IMR-90 (cell line): Measurements from ENCODE around the gene RAPGEF5. TPM values are rescaled to one million over a fixed set of nuclear protein-coding genes. Genes with fewer than 3 reads are reported as not detected.

Experiments used
- ATAC-seq: fragments of 200-7000 bp; cut with Tn5 transposase; 2 replicates; pipeline ENCODE4 v1.9.1; 2020; ENCODE audit warnings: low read depth, mild to moderate bottlenecking, moderate library complexity
- BruUV-seq: library from RNA; stranded (reverse); fragments of 400-500 nt; replicated peaks from 2 replicates; lab custom pipeline; 2021; lab: Mats Ljungman, UMichigan
- CTCF ChIA-PET: fragments of 300-600 bp; formaldehyde crosslinking; extraction: SDS; loops from one replicate; lab custom pipeline; 2021; ENCODE audit warnings: antibody characterized with exemption; lab: Yijun Ruan, JAX
- POLR2A ChIA-PET: fragments of 300-600 bp; sonication (Branson Sonifier 250); formaldehyde crosslinking; loops from one replicate; lab custom pipeline; 2022; ENCODE audit warnings: antibody characterized with exemption; ENCODE audit not compliant: unreplicated experiment; lab: Charles Lee
- DNase-seq: peaks from one replicate; pipeline ENCODE4 v3.0.0; 2013
- H2AFZ ChIP-seq: replicated peaks from 2 replicates; pipeline ENCODE3; 2013; ENCODE audit warnings: low read length, mild to moderate bottlenecking; ENCODE audit not compliant: poor library complexity
- H2AK5ac ChIP-seq: 2 replicates; pipeline ENCODE4 v1.6.1; 2013; ENCODE audit warnings: low read depth, low read length, inconsistent platforms
- H2AK9ac ChIP-seq: replicated peaks from 2 replicates; pipeline ENCODE3; 2013; ENCODE audit warnings: mild to moderate bottlenecking, low read depth, low read length, moderate library complexity; ENCODE audit not compliant: poor library complexity
- H2BK120ac ChIP-seq: 2 replicates; pipeline ENCODE4 v1.6.1; 2013; ENCODE audit warnings: low read depth, low read length, inconsistent platforms
- H2BK15ac ChIP-seq: 3 replicates; pipeline ENCODE4 v1.6.1; 2013; ENCODE audit warnings: low read depth, low read length, inconsistent platforms
- H2BK20ac ChIP-seq: 2 replicates; pipeline ENCODE4 v1.6.1; 2013; ENCODE audit warnings: low read depth, mild to moderate bottlenecking, inconsistent platforms, low read length, moderate library complexity
- H2BK5ac ChIP-seq: 2 replicates; pipeline ENCODE4 v1.6.1; 2013; ENCODE audit warnings: mild to moderate bottlenecking, low read depth, low read length, inconsistent platforms; ENCODE audit not compliant: poor library complexity, severe bottlenecking
- H3K14ac ChIP-seq: replicated peaks from 2 replicates; pipeline ENCODE4 v1.6.1; 2013; ENCODE audit warnings: low read depth, low read length, inconsistent platforms
- H3K18ac ChIP-seq: 2 replicates; pipeline ENCODE4 v1.6.1; 2013; ENCODE audit warnings: low read depth, low read length, control low read depth
- H3K23ac ChIP-seq: 2 replicates; pipeline ENCODE4 v1.6.1; 2013; ENCODE audit warnings: low read depth, low read length, inconsistent platforms
- H3K27ac ChIP-seq: 2 replicates; pipeline ENCODE4 v1.5.1; 2013; ENCODE audit warnings: mild to moderate bottlenecking, control low read depth, low read length; ENCODE audit not compliant: insufficient read depth
- H3K27me3 ChIP-seq: 2 replicates; pipeline ENCODE4 v1.6.1; 2013; ENCODE audit warnings: low read length; ENCODE audit not compliant: control insufficient read depth, insufficient read depth
- H3K36me3 ChIP-seq: 2 replicates; pipeline ENCODE4 v1.6.1; 2013; ENCODE audit warnings: low read length, mixed read lengths; ENCODE audit not compliant: control insufficient read depth, insufficient read depth
- H3K4ac ChIP-seq: 2 replicates; pipeline ENCODE4 v1.6.1; 2013; ENCODE audit warnings: low read depth, low read length, inconsistent platforms
- H3K4me1 ChIP-seq: 2 replicates; pipeline ENCODE4 v1.6.1; 2013; ENCODE audit warnings: low read length, mixed read lengths; ENCODE audit not compliant: control insufficient read depth, insufficient read depth
- H3K4me2 ChIP-seq: 2 replicates; pipeline ENCODE4 v1.6.1; 2013; ENCODE audit warnings: low read depth, mild to moderate bottlenecking, control low read depth, low read length, moderate library complexity
- H3K4me3 ChIP-seq: 2 replicates; pipeline ENCODE4 v1.5.1; 2013; ENCODE audit warnings: low read depth, mild to moderate bottlenecking, control low read depth, low read length, moderate library complexity; ENCODE audit not compliant: insufficient read depth
- H3K56ac ChIP-seq: 2 replicates; pipeline ENCODE4 v1.6.1; 2013; ENCODE audit warnings: low read length, inconsistent platforms; ENCODE audit not compliant: insufficient read depth; ENCODE audit errors: extremely low read depth
- H3K79me1 ChIP-seq, 2 experiments: 2 replicates each; pipeline ENCODE4 v1.6.1; 2013; ENCODE audit warnings: low read length in 2 of 2, inconsistent platforms in 1 of 2, low read depth in 1 of 2
- H3K9ac ChIP-seq: 2 replicates; pipeline ENCODE4 v1.6.1; 2013; ENCODE audit warnings: low read depth, low read length, control low read depth
- H3K9me1 ChIP-seq: 2 replicates; pipeline ENCODE4 v1.6.1; 2013; ENCODE audit warnings: low read length, inconsistent platforms; ENCODE audit not compliant: insufficient read depth
- H3K9me3 ChIP-seq: 2 replicates; pipeline ENCODE4 v1.6.1; 2013; ENCODE audit warnings: low read length; ENCODE audit not compliant: control insufficient read depth, insufficient read depth
- H4K20me1 ChIP-seq: 2 replicates; pipeline ENCODE4 v1.6.1; 2013; ENCODE audit warnings: low read length, inconsistent platforms; ENCODE audit not compliant: insufficient read depth
- H4K5ac ChIP-seq: 2 replicates; pipeline ENCODE4 v1.6.1; 2013; ENCODE audit warnings: mild to moderate bottlenecking, low read depth, low read length, control low read depth
- H4K8ac ChIP-seq, 2 experiments: 2 replicates each; pipeline ENCODE4 v1.6.1; 2013; ENCODE audit warnings: low read depth in 2 of 2, low read length in 2 of 2, control low read depth in 1 of 2, inconsistent platforms in 1 of 2
- H4K91ac ChIP-seq: 2 replicates; pipeline ENCODE4 v1.6.1; 2013; ENCODE audit warnings: low read depth, low read length, inconsistent platforms; ENCODE audit not compliant: insufficient read depth
- BHLHE40 ChIP-seq: fragments of 150-350 bp; IDR thresholded peaks from 2 replicates; pipeline ENCODE4 v1.6.1; 2016; ENCODE audit warnings: mild to moderate bottlenecking, low read depth, low read length
- CEBPB ChIP-seq: IDR thresholded peaks from 2 replicates; pipeline ENCODE4 v1.6.1; 2012; ENCODE audit warnings: low read depth, low read length, improper control_type of control experiment
- CHD1 ChIP-seq: IDR thresholded peaks from 2 replicates; pipeline ENCODE4 v1.6.1; 2012; ENCODE audit warnings: low read depth, low read length, improper control_type of control experiment
- CTCF ChIP-seq: conservative IDR thresholded peaks from 2 replicates; pipeline ENCODE4 v1.5.1; 2012; ENCODE audit warnings: mild to moderate bottlenecking, low read depth, low read length, improper control_type of control experiment
- ELK1 ChIP-seq: fragments of 150-350 bp; IDR thresholded peaks from 2 replicates; pipeline ENCODE4 v1.6.1; 2016; ENCODE audit warnings: low read depth, mild to moderate bottlenecking, low read length, moderate library complexity, borderline replicate concordance
- FOS ChIP-seq: fragments of 150-350 bp; IDR thresholded peaks from 2 replicates; pipeline ENCODE4 v1.6.1; 2016; ENCODE audit warnings: low read depth, low read length
- MAFK ChIP-seq: IDR thresholded peaks from 2 replicates; pipeline ENCODE4 v1.6.1; 2012; ENCODE audit warnings: low read depth, low read length, improper control_type of control experiment
- MAZ ChIP-seq: IDR thresholded peaks from 2 replicates; pipeline ENCODE4 v1.6.1; 2012; ENCODE audit warnings: low read depth, mild to moderate bottlenecking, low read length, improper control_type of control experiment, moderate library complexity, borderline replicate concordance
- MXI1 ChIP-seq: IDR thresholded peaks from 2 replicates; pipeline ENCODE4 v1.6.1; 2012; ENCODE audit warnings: low read depth, mild to moderate bottlenecking, low read length, moderate library complexity, borderline replicate concordance
- NFE2L2 ChIP-seq: fragments of 150-350 bp; IDR thresholded peaks from 2 replicates; pipeline ENCODE4 v1.6.1; 2016; ENCODE audit warnings: low read depth, mild to moderate bottlenecking, low read length
- POLR2A ChIP-seq: IDR thresholded peaks from 2 replicates; pipeline ENCODE4 v1.6.1; 2012; ENCODE audit warnings: mild to moderate bottlenecking, low read depth, low read length
- RAD21 ChIP-seq: IDR thresholded peaks from 2 replicates; pipeline ENCODE4 v1.6.1; 2012; ENCODE audit warnings: low read length, improper control_type of control experiment
- RCOR1 ChIP-seq: IDR thresholded peaks from 2 replicates; pipeline ENCODE4 v1.6.1; 2012; ENCODE audit warnings: mild to moderate bottlenecking, low read length, improper control_type of control experiment; ENCODE audit not compliant: insufficient replicate concordance
- RFX5 ChIP-seq: IDR thresholded peaks from 2 replicates; pipeline ENCODE4 v1.8.0; 2012; ENCODE audit warnings: low read depth, mild to moderate bottlenecking, low read length, moderate library complexity
- SMC3 ChIP-seq: fragments of 150-350 bp; IDR thresholded peaks from 2 replicates; pipeline ENCODE4 v1.6.1; 2016; ENCODE audit warnings: low read depth, mild to moderate bottlenecking, antibody characterized with exemption, low read length, moderate library complexity
- USF2 ChIP-seq: fragments of 150-350 bp; IDR thresholded peaks from 2 replicates; pipeline ENCODE4 v1.6.1; 2017; ENCODE audit warnings: mild to moderate bottlenecking, antibody characterized with exemption, low read length, low read depth
- WGBS, 2 experiments: methylation state at CpG; one replicate each; pipeline versions ENCODE4 v1.1.5 to v1.1.7; 2013; ENCODE audit warnings: missing lambda C conversion rate in 2 of 2; ENCODE audit not compliant: insufficient read length in 1 of 2; ENCODE audit errors: extremely low coverage in 2 of 2; 5-methylcytosine and 5-hydroxymethylcytosine counted together
- dilution Hi-C: fragments of 300-500 bp; cut with HindIII; formaldehyde crosslinking; loops from one replicate; pipeline ENCODE4 v1.14.3; 2018; ENCODE audit warnings: low sequenced_read_pairs; ENCODE audit not compliant: unreplicated experiment
- in situ Hi-C: fragments of 300-500 bp; cut with MboI; formaldehyde crosslinking; loops from 3 replicates; pipeline ENCODE4 v1.14.3; 2019; ENCODE audit warnings: low sequenced_read_pairs, inconsistent platforms, mixed read lengths
- intact Hi-C: fragments of 100-400 bp; cut with micrococcal nuclease; formaldehyde crosslinking; loops from 2 replicates; pipeline ENCODE4 v1.10.0; 2022
- polyA plus RNA-seq, 3 experiments: library from polyadenylated mRNA; depleted of rRNA; stranded (reverse); fragments of >200 nt; gene quantifications; 2 replicates each; pipeline ENCODE4 v1.2.3, GENCODE V29; 2012; ENCODE audit warnings: low replicate concordance in 1 of 3
- total RNA-seq: library from RNA; depleted of rRNA; stranded (reverse); fragments of >200 nt; gene quantifications from 2 replicates; pipeline ENCODE4 v1.2.3, GENCODE V29; 2012

The RAPGEF5 gene
- total and polyA plus RNA-seq, 2 of the 4 experiments (the other 2 are of a cell fraction), result 0.05 to 0.18 TPM

- no peak overlapping the region for H3K27ac ChIP-seq
- no peak overlapping the region for H2AK9ac ChIP-seq
- no peak for ATAC-seq
- H2BK15ac ChIP-seq, result no peak overlapping the region
- no peak overlapping the region for H3K4ac ChIP-seq
- H4K91ac ChIP-seq, result no peak overlapping the region
- no peak overlapping the region for H2BK120ac ChIP-seq
- no peaks in the 10 kb centered on the region; the same call in 1 of the 2 replicates for H3K9me1 ChIP-seq
- no peak overlapping the region for H2AFZ ChIP-seq
- no peaks in the 10 kb centered on the region for H3K27me3 ChIP-seq
- no peak overlapping the region for H3K56ac ChIP-seq
- BruUV-seq, result no TSS peak
- no peaks in the 10 kb centered on the region for H3K79me1 ChIP-seq
- no peak overlapping the region for H3K4me2 ChIP-seq
- CTCF ChIA-PET, result no interaction called here
- no peaks in the 10 kb centered on the region for H3K4me1 ChIP-seq
- no peak overlapping the region for H3K4me3 ChIP-seq
- H3K23ac ChIP-seq, result no peak overlapping the region
- no peak overlapping the region for H4K8ac ChIP-seq
- POLR2A ChIA-PET, result no interaction called here
- no peak overlapping the region for H2BK20ac ChIP-seq
- H2BK5ac ChIP-seq, result no peak overlapping the region
- no peak overlapping the region for H3K18ac ChIP-seq
- no peak overlapping the region for H3K9ac ChIP-seq
- no peak overlapping the region for H3K14ac ChIP-seq
- in situ Hi-C loops (no loop called here), dilution Hi-C loops (no loop called here), intact Hi-C loops (no loop called here)
- no peak overlapping the region for H4K5ac ChIP-seq
- WGBS, 2 experiments, result 83 to 100% methylated on average over 1 of the region's 3 CpGs
- H4K20me1 ChIP-seq, result no peaks in the 10 kb centered on the region
- H2AK5ac ChIP-seq, result no peak overlapping the region
- DNase-seq, result no peak
- H3K36me3 ChIP-seq, result no peaks in the 10 kb centered on the region
- no peaks in the 10 kb centered on the region for H3K9me3 ChIP-seq
- no peak for TF ChIP-seq SMC3
- no peak for TF ChIP-seq RFX5
- no peak for TF ChIP-seq MAFK
- no peak for TF ChIP-seq POLR2A
- no peak for TF ChIP-seq CHD1
- TF ChIP-seq NFE2L2, result no peak
- TF ChIP-seq RCOR1, result no peak
- TF ChIP-seq RAD21, result no peak
- TF ChIP-seq CTCF, result no peak
- no peak for TF ChIP-seq USF2
- TF ChIP-seq FOS, result no peak
- TF ChIP-seq CEBPB, result no peak
- no peak for TF ChIP-seq MXI1
- TF ChIP-seq BHLHE40, result no peak
- TF ChIP-seq MAZ, result no peak
- no peak for TF ChIP-seq ELK1
These were observed 37.8 kb upstream of the RAPGEF5 start for GRCh38 chr7:22394739-22395138.
